HG03135 (cell line): ENCODE results near the gene SUPT6H.
A peak's percentile ranks its signal among the peaks of the same experiment; 100 is the strongest.

Experiments
- ATAC-seq: cut with Tn5 transposase; IDR thresholded peaks from one replicate; pipeline ENCODE4 v1.9.1; 2021; ENCODE audit warnings: mild to moderate bottlenecking, moderate library complexity; ENCODE audit not compliant: unreplicated experiment

Gene SUPT6H

DNA sequence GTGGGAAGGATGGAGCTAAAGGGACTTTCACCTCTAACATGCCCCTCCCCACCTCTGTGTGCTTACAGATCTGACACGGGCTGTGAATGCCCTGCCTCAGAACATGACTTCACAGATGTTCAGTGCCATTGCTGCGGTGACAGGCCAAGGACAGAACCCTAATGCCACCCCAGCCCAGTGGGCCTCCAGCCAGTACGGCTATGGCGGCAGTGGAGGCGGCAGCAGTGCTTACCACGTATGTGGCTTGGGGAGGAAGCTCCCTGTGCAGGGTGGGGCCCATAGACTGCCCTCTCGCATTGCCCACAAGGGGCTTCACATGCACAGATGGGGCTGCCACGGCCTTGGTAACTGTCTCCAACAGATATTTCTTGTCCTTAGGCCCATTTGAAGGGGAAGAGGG lies 38.3 kb downstream of the SUPT6H start:
- no peak for ATAC-seq

DNA sequence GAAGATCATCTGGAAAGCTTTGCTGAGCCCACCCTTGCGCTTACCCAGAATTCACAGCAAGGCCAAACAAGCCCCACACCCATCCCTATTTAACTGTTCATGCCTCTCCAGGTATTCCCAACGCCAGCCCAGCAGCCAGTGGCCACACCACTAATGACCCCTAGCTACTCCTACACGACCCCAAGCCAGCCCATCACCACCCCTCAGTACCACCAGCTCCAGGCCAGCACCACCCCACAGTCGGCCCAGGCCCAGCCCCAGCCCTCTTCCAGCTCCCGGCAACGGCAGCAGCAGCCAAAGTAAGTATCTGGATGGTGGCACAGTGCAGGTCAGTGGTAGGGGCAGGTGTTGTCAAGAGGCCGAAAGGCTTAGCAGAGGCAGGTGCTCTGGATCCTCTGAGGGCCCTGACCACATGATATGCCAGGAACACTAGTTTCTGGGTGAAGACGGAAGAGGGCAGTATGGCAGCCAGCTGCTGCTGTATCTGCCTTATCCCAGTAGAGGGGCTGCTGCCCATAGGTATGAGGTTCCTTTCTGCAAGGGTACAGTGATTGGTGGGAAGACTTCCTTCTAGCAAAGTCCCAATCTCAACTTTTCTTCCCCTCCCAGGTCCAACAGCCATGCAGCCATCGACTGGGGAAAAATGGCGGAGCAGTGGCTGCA lies 39.0 kb downstream of the SUPT6H start:
- ATAC-seq, result no peak

DNA sequence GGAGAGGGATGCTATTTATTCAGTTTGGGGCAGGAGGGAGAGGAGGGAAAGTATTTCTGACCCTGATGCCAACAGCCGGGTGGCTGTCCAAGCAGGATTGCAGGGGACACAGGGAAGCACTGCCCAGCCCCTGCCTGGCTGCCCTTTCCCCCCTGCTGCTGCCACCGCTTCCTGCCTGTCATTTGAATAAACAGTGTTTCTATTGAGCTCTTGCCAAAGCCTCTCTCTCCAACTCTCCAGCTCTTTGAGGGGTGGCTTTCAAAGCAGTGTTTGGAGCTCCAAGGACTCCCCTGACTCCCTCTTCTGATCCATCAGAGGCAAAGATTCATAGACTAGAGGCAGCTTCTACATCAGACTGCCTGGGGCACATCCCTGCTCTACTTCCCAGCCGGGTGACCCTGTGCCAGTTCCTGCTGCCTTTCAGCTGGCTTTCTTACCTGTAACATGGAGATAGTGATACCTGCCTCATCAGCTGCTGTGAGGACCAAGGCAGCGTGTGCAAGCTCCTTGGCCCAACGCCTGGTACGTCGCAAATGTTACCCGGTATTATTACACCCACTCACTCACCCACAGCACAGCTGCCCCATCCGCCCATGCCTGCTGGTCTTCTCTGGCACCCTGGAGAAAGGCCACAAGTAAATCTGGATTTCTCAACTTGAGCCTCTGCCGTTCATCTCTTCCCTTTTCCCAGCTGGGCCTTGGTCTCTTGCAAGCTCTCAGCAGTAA lies 40.2 kb downstream of the SUPT6H start:
- no peak for ATAC-seq

DNA sequence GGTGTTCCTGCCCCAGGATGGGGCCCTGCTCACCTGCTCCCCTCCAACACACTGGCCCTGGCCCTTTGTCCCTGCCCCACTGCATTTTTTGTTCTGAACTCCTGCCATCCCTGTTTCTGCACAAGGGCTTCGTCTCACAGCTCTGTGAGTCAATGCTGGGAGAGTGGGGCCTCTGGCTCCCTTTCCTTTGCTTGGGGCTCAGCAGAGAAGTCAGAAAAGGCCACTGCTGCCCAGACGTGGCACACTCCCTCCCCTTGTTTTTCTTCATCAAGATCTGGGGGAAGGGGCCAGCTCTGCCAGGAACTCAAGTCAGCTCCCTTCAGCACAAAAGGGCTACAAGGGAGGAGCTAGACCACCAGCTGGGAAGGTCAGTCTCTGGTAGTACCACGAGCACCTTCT lies 40.7 kb downstream of the SUPT6H start:
- no peak for ATAC-seq

DNA sequence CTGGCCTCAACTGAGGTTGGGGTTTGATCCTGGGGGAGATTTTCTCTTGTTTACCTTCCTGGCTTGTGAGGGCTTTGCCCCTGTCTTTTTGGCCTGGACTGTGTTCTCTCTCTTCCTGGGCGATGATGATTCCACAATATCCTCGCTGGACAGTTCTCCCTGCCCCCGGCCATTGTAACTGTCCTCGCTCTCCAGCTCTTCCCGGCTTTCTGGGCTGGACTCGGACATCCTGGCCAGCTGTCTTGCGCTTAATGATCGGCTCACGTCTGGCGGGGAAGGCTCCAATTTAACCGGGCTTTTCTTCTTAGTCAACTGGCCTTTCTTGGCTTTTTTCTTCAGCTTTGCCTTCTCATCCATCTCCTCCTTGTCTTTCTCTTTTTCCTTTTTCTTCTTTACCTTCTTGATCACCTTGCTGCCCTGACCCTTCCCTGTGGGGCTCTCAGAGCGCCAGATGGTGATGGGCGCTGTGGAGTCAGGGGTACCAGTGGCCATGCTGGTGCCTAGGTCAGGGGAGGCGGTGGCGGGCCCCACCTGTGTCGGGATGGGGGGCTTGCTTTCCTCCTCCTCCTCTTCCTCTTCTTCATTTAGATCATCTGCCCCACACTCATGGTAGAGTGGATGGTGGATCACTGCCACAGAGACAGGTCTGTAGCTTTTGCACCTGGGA lies 41.7 kb downstream of the SUPT6H start:
- ATAC-seq, result no peak

DNA sequence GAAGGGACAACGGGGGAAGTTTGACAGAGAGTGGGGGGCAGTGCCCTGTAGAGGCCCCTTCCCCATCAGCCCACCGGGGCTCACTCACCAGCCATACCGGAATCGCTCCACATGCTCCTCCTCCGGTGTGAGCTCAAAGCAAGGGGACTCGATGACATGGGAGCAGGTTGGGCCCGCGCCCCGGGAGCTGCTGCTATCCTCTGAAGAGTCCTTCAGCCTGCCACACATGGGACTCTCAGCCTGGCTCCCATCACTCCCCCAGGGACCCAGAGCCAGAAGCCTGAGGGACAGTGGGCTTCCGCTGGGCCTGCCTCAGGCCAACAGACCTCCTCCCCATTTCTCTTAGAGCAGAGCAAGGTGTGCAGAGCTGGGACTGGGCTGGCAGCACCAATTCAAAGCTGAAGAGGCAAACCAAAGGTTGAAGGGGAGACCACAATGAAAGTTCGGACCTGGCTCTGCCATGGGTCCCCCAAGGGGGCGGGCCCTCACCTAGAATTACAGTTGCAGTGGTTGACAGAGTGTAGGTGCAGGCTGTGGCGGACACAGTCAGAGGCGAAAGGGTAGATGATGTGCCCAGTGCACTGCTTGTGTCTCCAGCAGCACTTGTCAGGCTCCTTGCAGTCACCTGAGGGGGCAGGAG lies 42.3 kb downstream of the SUPT6H start:
- ATAC-seq, result no peak

DNA sequence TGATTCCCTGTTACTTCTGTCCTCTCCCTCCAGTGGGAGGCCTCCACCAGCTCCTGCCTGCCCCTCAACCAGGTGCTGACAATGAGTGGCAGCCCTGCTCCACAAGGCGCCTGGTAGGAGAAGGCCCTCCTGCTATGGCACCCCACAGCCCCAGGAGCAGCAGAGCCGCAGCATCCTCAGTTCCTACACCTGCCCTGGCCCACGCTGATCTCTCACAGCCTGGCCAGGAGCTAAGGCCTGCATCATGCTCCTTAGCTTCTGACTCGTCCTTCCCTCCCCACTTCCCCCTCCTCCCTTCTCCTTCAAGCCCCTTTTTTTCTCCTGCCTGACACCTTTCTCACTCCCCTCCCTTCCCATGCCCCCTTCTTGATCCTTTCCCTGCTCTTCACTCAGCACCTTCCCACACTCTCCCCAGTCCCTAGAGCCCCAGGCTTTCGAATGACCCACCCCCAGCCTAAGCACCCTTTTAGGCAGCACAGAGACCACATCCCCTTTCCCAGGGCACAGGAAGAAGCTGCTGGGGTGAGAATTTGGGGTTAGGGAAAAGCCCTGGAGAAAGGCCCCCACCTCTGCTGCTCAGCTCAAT lies 43.2 kb downstream of the SUPT6H start:
- no peak for ATAC-seq

DNA sequence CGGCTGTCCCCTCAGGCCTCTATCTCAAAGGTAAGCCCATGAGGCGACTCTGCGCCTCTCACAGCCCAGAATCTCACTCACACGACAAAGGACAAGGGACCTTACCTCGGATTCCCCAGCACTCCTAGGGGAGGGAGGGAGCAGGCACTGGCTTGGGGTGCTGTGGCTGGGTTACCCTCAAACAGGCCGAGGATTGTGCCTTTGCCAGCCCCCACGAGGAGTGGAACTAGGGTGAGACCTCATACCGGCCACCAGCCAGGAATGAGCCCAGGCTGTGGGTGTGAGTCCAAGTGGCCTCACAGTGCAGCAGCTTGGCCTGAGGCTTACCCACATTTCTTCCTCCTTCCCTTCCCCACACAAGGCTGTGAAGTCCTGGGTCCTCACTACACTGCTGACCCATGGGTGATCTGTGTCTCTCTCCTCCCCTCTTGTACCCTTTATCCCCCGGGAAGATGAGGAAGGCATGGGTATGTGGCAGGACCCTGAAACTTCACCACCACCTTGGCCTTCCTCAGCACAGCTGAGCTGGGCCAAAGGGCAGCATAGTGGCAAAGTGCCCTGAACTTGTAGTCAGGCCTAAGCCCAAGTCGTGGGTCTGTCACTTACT lies 43.8 kb downstream of the SUPT6H start:
- ATAC-seq, result no peak

DNA sequence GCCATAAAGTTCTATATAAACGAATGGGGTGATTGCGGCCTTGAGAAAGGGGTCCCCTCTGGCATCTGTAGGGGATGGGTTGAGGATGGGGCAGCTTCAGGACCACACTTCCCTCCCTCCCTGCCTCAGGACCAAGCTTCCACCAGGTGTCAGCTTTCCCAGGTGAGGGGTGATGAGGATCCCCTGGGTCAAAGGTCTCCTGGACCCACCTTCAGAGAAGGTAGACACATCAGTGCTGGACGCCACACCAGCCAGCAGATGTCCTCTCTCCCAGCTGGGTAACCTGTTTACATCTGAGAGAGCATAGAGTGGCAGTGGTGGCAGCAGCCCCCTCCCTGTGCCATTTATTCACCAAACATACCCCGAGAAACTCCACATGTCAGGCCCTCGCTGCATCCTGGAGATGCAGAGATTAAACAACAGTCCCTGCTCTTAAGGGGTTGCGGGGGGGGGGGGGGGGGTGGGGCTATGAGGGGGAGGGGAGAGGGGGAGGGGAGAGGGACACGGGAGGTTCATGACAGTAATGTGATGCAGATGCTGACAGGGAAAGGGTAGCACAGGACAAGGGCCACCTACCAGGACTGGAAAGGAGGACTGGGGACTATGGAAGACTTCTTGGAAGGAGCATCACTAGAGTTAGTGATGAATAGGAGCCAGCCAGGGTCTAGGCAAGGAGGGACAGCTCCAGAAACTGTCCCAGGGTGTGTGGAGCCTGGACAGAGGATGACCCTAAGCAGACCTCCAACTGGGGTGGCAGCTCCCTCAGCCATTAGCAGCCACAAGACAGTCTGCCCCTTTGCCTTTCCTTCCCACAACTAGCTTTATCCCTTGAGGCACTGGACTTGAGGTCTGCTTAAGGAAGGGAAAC lies 44.7 kb downstream of the SUPT6H start:
- no peak for ATAC-seq

DNA sequence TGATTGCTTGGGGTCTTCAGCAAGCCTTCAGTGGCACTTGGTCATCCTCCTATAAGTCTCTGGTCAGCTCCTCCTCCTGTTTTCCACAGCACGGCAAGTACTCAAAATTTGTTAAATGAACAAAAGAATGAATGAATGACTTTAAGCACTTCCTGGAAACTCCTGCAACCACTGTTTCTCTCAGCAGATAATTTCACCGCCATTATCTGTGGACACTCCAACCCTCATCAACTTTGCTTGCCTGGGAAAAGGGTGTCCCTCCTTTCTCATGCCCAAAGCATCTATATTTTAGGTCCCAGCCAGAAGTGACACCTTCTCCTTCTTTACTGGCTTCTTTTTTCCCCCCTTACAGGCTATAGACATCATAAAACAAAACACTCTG lies 45.3 kb downstream of the SUPT6H start:
- no peak for ATAC-seq

DNA sequence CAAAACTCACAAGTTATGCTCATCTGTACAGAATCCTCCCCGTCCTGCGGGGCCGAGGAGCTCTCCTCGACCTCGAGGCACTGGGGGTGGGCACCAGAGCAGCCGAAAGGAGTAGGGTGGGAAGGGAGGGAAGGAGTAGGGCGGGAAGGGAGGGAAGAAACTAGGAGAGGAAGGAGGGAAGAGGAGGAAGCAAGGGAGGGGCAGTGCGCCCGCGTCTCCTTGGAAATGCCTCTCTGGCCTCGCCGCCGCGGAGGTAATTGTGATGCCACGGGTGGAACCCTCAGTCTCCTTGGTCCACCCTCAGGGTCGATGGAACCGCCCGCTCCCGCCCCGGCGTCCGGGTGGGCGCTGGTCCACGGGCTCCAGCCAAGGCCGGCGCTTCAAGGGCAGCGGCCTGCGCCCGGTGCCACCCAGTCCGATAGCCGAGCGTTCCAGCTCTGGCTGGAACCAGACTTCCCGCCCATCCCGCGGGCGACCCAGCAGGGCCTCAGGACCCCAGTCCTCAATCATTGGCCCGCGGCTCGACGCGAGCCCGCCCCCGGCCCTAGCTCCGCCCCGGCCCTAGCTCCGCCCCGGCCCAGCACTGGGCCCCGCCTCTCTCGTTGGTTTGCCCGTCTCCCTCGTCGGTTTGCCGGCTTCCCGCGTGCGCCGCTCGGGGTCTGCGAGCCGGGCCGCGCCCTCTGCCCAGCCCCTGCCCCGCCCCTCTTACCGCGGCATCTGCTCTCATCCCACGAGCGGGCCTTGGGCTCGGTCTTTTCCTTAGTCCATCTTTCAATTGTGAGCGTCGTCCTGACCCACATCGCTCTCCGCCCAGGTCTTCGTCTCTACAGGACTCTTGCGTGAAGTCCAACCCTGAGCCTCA lies 49.1 kb downstream of the SUPT6H start:
- ATAC-seq, result peak; percentile 69

DNA sequence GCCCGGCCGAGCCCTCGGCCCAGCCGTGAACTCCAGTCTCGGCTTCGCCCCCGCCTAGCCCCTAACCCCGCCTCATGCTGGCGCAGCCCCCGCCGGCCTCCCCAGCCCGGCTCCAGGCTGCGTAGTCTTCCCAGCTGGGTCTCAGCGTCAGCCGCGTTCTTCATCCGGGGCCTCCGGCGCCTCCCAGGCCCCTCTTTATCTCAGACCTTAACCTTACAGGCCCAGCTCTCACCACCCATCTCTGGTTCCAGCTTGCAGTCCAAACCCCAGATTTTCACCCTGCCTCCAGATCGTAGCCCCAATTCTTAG lies 49.7 kb downstream of the SUPT6H start, which contains the start of gene PROCA1:
Gene PROCA1, minus strand, starts transcription at position 166 of the 309 bp plus-strand sequence. CDS start 228 bp downstream, outside the sequence.
- ATAC-seq, result peak; percentile 15

DNA sequence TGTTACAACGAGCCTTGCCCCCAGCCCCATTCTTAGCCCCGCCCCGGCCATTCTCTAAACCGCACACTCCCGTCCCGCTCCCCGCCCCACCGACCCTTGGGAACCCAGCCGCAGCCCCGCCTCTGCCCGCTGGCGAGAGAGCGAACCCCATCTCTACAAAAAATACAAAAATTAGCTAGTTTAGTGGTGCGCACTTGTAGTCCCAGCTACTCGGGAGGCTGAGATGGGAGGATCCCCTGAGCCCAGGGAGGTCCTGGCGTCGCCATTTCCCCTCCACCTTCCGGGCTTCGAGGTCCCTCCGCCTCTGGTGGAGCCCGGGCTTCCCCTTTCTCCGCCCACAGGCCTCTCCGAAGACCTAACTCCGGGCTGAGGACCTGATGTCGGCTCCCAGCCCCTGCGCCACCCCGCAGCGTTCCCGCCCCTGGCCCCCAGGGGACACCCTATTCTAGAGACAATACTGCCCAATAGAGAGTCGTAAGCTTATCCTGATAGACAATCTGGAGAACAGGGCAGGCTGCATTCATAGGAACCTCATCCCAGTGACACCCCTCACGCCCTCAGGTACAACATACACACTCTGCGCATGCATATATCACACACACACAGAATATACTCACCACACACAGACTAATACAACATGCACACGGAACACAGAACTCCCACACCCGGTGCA lies 50.2 kb downstream of the SUPT6H start:
- ATAC-seq, result no peak

DNA sequence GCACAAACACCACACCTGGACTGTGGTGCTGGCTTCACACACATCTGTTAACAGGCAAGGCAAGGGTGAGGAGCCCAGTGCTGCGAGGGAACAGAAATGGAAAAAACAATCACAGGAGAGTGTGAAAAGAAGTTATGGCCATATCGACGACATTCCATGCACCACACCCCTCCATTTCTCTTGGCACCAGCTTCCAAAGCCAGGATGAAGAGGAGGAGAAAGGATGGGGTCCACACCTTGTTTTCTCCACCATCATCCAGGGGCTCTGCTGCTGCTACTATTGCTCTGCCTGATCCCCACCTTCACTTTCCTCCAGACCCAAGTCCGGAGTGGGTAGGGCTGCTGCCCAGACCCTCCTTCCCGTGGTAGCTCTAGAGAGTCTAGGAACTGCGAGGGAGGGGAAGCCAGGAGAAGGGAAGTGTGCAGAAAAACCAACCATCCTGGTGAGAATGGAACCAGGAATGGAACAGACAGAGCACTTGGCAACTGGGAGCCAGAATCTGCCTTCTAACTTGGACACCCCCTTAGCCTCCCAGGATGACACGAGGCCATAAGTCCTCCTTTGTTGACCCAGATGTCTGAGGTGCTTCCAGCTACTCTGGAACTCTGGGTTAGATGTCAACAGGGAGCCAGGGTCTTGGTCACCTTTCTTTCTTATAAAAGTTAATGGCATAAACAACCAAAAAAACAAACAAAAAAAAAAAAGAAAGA lies 50.9 kb downstream of the SUPT6H start:
- no peak for ATAC-seq

DNA sequence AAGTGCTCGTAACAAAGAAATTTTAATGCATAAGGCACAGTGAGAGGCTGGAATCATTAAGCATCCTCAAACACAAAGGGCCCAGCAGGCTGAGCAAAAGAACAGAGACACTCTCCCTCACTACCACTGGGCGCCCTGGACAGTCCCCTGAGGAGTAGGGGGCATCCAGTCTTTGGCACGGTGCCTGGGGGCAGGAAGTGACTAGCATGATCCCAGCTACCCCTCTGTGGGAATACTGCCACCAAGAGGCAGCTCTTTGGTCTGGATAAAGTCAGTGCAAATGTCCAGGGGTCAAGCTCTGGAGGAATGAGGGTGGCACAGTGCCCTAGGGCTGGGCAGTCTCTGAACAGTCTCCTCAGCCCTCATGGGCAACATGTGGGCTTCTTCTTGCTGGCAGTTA lies 52.3 kb downstream of the SUPT6H start:
- ATAC-seq, result no peak

DNA sequence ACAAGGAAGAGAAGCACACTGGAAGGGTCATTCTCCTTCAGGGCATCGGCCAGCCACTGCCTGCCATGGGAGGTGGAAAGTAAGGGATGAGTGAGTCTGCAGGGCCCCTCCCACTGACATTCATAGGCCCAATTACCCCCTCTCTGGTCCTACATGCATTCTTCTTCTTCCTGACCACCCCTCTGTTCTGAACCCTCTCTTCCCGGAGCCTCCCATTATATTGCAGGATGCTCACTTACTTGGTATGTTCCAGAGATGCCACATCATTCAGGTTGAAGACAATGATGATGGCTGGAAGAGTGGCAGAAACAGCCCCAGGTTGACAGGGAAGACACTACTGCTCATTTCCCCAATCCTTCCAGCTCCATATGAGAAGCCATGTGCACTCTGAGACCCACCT lies 53.2 kb downstream of the SUPT6H start:
- no peak for ATAC-seq

DNA sequence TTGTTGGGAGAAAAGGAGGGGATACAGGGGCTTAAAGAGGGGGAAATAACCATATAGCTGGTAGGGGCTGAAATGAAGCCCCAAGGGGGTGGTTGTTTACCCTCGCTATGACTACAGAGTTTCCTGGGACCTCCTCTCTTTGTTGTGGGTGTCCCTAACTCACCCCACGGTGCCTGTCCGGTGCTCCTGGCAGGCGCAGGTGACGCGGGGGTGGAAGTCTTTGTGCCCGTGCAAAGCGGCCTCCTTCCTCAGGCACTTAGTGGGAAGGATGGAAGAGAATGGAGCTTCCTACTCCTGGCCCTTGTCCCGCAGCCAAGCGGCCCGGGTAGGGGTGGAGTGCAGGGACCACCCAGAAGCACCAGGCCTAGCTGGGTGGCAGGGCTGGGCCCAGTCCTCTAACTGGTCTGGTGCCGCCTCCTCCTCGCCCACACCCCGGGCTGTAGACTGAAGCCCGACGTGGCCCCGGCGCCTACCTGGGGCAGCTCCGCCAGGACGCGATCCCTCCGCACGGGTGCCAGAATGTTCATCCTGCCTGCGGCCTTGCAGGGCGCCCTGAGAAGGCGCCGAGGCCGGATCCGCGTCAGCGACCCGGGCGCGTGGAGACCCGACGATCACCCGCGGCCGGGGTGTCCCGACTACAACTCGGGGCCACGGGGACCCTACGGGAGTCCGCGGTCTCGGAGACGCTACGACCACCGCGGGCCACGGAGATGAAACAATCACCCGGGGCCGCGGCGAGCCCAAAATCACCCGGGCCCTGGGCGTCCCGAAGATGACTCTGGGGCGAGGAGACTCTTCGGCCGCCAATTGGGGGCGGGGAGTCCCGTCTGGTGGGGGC lies 55.0 kb downstream of the SUPT6H start:
- ATAC-seq, result no peak
